NOMO-1 (cell line): Measurements from ENCODE around the gene GPAM.

Source experiments
- DNase-seq, 2 experiments: peaks; one replicate each; lab custom pipeline; 2025; ENCODE audit not compliant: unreplicated experiment in 2 of 2; lab: John Stamatoyannopoulos, UW

The GPAM gene

DNA sequence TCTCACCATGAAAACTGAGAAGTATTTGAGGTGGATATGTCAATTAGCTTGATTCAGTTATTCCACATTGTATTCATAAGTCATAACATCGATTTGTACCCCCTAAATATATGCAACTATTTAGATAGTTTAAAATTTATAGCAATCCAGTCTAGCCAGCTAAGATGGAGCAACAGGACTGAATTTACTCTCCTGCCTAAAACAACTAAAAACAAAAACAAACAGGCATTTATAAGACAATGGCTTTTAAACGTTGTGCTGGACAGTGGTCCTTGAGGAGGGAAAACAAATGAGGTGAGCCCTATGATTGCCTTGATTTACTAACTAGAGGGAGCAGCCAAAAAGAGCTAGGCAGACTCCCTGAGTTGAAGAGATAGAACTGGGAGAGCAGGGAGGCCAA lies 814 bp upstream of the GPAM start:
- no peak for DNase-seq

DNA sequence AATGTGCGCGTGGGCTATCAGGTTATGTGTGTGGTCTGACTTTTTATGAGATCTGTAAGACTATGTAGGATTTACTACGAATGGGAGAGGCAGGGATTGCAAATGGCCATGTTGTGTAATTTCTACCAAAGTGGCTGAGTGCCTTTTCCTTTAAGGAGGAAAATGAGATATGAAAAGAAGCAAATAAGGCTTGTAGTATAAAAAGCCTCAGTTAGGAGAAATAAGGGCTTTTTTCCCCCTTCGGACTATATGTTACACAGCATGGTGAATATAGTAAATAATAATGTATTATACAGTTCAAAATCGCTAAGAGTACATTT lies 447 bp upstream of the GPAM start:
- DNase-seq: peak in 1 of 2 experiments; percentile 34

DNA sequence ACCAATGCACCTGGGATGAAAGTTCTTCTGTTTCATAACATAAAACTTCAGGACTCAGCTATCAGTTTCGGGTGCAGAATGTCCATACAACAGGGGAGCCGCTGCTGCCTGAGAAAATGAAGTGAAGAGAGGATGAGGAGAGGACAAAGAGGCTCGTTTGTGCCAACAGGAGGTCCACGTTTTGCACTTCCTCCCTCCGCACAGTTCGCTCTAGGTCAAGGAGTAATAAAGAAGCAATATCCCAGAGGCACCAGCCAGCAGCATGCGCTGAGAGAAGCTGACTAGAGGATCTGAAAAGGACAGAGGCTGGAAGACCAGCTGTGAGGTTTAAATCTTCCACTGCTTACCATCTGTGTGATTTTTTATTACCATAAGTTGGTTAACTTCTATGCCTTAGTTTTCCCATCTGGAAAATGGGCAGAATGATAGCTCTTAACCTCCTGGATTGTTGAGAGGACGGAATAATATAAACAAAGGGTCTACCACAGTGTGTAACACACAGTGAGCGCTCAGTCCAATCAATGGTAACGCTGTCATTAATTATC lies 709 bp downstream of the GPAM start:
- DNase-seq: no peak

DNA sequence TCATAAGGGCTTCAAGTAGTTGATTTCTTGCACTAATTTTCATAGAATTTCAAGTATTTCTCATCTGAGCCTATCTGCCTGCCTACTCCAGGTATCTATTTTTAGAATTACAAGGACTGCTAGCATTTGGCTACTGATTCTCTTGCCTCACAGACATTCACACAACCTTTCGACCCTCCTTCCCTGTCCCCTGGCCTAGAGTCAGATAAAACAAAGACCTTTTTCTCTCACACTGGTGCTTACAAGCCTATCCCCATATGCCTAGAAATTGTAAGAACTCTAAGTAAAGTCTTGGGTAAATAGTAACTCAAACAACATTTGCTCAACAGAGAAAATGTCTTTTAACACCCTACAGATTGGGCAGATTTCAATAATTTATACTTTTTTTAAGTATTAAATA lies 6.3 kb downstream of the GPAM start:
- DNase-seq: no peak

DNA sequence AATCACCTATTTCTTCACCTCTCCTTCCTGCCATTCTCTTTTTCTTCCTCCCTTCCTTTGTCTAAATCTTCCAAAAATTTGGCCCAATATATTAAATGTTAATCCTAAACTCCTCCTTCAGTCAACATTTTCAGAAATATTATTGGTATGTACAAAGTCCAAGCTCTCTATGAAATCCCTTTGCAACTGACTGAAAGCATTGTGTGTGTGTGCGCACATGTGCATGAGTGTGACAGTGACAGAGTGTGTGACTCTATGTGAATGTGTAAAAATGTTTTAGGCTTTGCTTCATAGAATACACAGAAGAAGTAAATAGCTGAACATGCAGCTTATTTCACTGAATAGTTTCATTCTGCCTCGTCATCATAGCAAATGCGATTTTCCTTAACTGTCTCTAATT lies 7.0 kb downstream of the GPAM start:
- no peak for DNase-seq

DNA sequence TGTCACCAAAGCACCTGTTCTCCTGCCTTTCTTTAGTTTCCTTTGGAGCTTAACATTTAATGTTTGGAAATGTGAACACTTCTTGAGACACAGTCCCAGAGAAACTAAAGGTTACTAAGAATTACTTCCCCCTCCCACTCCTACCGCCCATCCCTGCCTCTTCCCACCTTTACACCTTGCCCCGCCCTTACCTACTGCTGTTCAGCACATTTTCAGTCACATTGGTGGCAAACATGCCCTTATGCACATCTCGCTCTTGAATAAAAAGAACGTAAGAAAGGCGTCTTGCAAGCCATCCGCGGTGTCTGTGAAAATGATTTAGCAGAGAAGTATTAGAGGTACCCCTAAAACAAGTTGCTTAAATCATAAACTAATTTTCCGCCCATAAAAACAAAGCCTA lies 8.2 kb downstream of the GPAM start:
- DNase-seq: no peak

DNA sequence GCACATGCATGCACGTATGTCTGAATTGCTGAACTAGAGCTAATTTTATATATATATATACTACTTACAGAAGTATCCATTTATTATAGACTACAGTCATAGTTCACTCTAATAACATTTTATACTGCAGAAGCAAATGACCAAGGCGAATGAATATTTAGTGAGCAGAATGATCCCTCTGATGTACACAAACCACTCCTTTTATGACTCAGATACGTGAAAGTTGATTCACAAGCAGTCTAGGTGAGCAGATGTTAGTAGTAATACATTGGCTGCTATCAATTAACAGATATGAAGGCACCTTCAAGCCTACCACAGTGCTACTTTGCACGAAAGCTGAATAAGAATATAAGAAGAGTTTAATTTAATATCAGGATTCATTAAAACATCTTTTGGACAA lies 10.4 kb downstream of the GPAM start:
- no peak for DNase-seq

DNA sequence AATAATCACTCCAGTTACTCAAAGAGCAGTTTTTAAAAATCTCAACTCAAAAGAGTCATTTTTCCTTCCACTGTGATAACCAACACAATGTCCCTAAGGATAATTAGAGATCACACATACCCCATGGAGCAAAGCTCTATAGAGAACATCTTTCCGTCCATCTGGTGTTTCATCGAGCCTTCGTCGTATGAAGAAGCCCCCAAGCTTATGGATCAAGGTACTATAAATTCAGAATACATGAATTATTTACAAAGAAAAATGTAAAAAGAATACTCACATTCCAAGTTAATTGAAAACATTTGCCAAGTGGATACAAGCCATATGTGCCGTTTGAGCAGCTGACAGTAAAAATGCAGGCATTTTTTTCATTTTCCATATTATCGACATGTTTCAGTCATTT lies 14.8 kb downstream of the GPAM start:
- no peak for DNase-seq

DNA sequence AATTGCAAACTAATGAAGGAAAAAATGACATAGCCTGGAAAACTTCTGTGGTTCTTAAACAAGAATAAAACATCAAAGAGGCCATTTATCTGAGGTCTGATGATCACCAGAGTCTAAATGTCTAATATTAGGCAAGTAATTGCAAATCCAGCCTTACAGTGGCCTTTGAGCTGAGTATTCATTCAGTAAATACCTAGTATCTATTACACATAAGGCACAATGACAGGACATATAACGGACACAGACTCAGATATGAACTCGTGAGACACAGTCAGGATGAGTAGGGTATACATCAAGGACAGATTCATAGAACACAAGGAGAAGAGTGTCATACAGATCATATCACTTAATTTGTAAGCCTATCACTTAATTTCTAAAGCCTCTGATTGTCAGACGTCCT lies 16.8 kb downstream of the GPAM start:
- DNase-seq: no peak

DNA sequence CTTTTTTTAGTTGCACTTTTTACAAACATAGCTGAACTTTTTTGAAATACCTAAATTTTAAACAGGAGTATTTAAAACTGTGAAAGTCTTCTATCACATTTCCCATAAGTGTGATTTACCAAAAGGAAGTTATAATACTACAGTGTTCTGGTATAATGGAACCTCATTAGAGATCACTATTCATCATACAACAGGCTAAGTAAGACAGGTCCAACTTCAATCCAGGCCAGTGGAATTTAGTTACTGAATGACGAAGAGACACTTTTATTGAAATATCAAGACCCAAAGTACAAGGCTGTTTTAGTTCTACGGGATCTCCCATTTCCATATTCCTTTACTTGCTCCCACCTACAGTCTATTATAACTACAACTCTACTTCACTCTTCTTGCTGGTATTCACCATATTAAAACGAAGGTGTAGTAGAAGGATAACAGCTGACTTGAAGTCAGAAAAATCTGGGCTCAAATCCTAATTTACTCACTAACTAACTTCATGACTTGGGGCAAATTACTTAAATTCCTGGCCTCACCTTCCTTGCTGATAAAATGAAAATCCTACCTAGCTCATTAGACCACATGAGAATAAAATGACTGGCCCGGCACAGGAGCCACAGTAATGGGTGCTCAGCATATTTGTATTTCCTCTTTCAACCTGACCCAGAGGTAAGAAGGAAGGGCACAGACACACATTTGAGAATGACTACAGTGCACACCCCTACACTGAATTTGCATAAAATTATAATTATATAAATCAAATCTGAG lies 21.6 kb downstream of the GPAM start:
- DNase-seq: no peak

DNA sequence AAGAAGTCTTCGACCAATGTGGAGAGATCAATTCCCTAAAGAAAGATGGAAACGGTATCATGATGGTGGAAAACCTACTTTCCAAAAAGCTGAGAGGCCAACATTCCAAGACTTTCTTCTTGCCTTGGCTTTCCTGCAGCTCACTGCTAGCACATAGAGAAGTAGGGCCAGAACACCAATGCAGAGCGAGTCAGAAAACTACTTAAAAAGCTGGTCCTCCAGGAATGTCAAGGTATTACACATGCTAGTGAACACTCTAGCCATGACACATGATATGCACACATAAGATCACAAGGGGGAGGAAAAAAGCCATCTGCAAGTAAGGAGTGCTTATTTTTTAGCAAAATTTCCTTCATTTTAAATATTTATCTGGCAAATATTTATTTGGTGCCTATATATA lies 22.7 kb downstream of the GPAM start:
- DNase-seq: no peak

DNA sequence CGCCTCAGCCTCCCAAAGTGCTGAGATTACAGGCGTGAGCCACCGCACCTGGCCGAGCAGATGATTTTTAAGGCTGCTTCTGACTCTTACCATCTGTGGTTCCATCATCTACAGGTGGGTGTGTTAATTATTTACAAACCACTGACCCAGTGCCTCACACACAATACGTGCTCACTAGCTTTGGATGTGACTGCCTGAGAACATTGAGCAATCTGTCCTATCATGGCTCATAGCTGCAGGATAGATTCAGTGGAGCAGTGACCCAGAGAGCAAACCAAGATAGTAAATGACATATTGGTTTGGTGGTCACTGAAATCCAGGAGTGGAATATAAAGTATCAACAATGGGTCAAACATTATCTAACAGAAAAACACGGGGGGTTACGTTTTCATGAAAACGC lies 24.1 kb downstream of the GPAM start:
- DNase-seq: no peak

DNA sequence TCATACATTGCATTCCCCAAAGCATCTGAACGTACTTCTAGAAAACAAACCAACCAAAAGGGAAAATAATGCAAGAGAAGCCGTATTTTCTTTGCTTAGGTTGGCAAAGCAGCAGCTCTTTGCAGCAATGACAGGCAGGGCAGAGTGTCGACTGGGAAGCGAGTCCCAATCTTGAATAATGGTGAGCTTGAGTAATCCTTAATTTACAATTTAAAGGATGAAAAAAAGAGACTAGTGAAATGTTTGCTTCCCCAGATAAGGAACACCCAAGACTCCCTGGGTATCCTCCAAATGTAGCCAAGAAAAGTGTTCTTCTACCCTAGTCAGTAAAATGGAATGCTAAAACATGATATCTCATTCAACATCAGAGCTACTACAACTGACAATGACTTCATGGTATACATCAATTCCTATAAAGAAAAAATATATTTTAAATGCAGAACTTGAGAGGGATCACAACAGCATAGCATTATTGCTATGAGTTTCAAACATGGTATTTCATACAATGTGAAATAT lies 32.0 kb downstream of the GPAM start:
- no peak for DNase-seq

DNA sequence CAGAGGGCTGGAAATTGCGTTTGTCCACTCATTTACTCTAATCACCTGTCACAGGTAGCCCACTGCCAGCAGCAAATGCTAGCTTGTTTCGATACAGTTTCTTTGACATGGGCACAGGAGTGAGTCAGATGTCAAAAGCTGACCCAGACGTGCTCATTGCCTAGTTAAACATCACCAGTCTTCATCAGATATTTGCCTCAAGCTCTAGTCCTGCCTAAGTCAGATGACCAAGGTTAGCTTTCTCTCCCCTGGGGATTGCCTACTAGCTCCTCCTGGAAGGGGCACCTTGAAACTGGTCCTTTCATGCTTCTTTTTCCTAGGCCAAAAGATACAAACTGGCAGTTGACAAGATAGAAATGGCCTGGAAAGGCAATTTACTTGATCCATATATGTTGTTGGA lies 35.2 kb downstream of the GPAM start:
- no peak for DNase-seq

DNA sequence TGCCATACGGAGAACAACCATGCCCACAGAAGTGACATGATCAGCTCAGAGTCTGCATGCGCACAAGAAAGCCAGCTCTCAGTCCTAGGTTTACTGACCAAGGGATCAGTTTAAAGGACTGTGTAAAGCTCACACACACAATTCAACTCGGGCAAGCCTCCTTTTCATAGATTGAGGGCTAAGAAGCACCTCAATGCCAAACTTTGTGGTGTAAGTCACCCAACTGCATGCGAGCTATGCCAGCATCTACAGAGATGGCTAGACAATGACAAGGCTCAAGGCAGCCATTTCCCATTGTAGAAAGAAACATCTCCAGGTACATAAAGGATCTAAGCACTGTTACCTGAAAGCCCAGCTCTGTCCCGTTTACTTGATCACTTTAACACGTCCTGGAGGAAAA lies 36.8 kb downstream of the GPAM start:
- DNase-seq: no peak

DNA sequence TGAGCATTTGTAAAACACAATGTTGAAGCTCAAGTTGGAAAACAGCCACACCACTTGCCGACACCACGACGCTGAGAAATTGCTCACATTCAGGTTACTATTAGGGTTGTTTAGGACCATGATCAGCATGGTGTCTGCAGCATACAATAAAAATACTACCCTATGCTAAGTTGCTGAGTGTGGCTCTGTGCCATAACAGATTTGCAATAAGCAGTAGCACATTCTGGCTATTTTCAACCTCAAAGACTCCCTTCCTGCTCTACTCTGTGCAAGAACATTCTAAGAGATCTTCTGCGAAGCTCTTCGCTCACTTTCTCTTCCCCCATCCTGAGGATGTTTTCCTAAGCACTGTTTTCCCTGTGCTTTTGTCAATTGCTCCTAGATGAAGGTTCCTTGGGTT lies 38.3 kb downstream of the GPAM start:
- no peak for DNase-seq

DNA sequence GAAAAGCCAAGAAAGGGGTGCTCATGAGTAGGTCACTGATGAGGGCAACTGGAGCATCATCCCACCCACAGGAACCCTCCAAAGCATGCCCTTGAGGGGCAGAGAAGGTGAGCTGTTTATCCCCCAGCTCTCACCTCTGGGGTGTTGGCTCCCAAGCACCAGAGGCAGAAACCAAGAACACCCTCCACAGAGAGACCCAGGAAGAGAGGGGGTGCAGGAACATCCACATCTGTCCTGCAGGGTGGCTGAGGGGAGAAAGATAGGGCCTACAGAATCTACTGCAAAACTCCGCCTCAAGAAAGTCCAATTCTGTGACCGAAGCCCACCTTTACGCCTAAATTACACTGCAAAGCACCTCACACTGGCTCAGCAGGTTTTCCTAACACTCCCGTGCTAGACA lies 40.1 kb downstream of the GPAM start:
- DNase-seq: no peak

DNA sequence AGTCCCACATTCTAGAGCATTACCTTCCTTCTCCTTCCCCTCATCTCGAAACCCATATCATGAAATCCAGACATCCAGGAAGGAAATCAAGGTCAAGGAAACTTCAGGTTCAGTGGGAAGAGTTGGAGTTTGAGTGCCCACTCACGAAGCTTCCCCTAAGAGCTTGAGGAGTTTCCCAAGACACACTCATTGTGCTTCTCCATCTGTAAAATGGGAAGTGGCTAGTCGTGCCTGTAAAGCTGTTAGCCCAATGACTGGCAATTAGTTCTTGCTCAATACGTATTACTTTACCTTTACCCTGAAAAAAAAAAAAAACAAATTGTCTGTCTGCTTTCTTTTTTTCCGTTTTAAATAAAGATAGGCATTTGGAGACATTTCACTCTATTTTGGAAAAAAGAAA lies 42.3 kb downstream of the GPAM start:
- peak; percentile 40 to 71 for DNase-seq

DNA sequence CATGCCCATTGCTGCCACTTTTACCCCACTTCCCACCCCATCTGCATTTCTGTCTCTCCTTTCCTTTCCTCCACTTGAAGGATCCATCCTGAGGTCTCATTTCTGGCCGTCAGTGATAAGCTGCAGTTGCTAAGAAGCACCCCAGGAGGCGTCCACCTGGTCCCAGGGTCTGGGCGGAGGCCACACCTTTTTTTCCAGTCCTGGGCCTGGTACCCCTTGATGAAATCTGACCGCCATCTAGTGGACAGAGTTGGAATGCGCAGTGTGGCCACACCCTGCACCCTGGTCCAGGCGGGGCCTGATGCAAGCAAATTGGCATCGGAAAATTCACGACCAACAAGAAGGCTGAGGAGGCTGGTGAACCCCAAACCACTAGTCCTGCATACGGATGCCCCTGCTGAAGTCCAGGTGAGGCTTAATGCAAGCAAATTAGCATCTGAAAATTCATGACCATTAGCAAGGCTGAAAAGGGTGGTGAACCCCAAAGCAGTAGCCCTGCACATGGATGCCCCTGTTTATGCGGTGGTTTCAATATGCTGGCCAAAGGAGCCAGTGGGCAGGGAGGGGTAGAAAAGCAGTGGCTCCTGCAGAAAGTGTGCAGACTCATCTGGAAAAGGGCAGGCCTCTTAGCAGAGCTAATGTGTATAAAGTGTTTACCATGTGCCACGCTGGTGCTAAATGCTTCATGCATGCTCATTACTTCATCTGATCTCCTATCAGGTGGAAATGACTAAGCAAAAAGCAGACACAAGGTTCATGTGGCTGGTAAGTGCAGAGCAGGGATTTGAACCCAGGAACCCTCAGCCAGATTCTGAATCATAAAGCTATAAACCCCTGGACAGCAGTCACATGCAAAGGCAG lies 43.2 kb downstream of the GPAM start:
- peak; percentile 60 for DNase-seq

DNA sequence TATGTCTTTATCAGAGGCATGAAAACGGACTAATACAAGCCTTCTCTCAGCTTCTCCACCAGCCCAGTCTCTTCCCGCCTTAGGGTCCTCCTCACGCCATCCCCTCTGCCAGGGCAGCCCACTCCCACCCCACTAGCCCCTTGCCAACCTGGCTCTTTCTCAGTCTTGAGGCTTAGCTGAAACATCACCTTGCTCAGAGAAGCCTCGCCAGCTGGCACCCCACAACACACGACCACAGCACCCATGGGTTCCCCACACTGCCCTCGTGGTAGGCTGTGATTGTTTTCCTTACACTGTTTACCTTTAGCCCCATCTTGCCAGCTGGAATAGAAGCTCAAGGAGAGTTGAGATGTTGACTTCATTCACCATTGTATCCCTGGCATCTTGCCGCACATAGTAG lies 44.4 kb downstream of the GPAM start:
- no peak for DNase-seq

DNA sequence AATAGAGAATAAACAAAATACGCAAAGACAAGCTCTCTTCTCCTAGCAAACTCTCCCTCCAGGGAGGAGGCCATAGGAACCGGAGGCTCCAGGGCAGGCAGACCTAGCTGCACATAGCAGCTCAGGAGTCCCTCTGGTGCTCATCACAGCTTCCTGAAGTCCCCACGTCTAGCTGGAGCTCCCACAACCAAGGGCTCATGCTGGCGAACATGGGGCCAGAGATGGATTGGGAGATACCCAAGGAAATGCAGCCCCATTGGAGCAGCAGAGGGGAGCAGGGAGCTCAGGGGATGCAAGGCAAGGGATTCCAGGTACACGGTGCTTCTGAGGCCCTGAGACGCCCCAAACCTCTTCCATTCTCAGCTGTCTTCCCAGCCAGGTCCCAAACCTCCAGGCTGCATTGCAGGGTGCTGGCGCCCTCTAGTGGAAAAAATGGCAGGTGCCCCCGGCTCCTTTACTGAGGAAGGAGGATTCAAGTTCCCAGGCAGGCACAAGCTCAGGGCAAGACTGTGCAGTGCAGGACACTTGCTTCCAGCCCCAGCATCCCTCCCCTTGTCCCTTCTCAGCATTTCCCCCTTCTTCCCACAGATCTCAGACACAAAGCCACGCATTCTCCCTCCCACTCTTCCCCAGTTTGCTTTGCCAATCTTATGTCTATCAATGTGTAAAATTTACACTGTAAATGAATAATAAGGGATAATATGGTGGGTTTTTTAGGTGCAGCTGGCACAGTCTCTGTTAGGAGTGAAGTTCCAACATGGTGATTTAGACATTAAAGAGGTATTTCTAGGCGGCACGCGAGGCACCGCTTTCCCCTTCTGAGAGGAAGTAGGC lies 46.2 kb downstream of the GPAM start:
- DNase-seq: peak; percentile 41 to 53
